GM18507 (cell line): ENCODE results near the gene ATP13A3.

ENCODE experiments used
- DNase-seq: peaks from one replicate; pipeline ENCODE4 v3.0.0; 2011; ENCODE audit warnings: low read depth; ENCODE audit not compliant: insufficient read length; ENCODE audit errors: extremely low spot score
- FAIRE-seq: peaks from 2 replicates; lab custom pipeline; 2011; peaks lifted over from hg19 to GRCh38; lab: Jason Lieb, UNC

ATP13A3 gene

GRCh38 chr3:194401346-194401745 is 85.5 kb downstream of the ATP13A3 start:
- no peak for DNase-seq
- FAIRE-seq = no peak

- FAIRE-seq (no peak), DNase-seq (no peak)
Measured at GRCh38 chr3:194399874-194400411, 86.9 kb downstream of the ATP13A3 start.

GRCh38 chr3:194399166-194399565 is 87.6 kb downstream of the ATP13A3 start, which contains the start of gene GP5:
Gene GP5 (minus strand): TSS chr3:194399266. CDS start chr3:194398282, 984 bp downstream.
- DNase-seq (no peak), FAIRE-seq (no peak)

- FAIRE-seq (no peak), DNase-seq (no peak)
Measured at GRCh38 chr3:194397757-194398312, 89.0 kb downstream of the ATP13A3 start.

- DNase-seq = no peak
- no peak for FAIRE-seq
Measured at GRCh38 chr3:194396859-194397756, 89.7 kb downstream of the ATP13A3 start.

- DNase-seq (no peak), FAIRE-seq (no peak)
Measured at GRCh38 chr3:194396539-194396858, 90.3 kb downstream of the ATP13A3 start.

- FAIRE-seq (no peak), DNase-seq (no peak)
Measured at GRCh38 chr3:194395778-194396538, 90.8 kb downstream of the ATP13A3 start.

- DNase-seq (no peak), FAIRE-seq (no peak)
Measured at GRCh38 chr3:194395212-194395611, 91.6 kb downstream of the ATP13A3 start.

- FAIRE-seq (no peak), DNase-seq (no peak)
Measured at GRCh38 chr3:194392576-194392975, 94.2 kb downstream of the ATP13A3 start.

- no peak for DNase-seq
- no peak for FAIRE-seq
Measured at GRCh38 chr3:194390835-194391234, 96.0 kb downstream of the ATP13A3 start.

- DNase-seq (no peak), FAIRE-seq (no peak)
Measured at GRCh38 chr3:194389269-194389668, 97.5 kb downstream of the ATP13A3 start.

- DNase-seq (no peak), FAIRE-seq (no peak)
Measured at GRCh38 chr3:194387926-194388418, 98.8 kb downstream of the ATP13A3 start.

- no peak for FAIRE-seq
- no peak for DNase-seq
Measured at GRCh38 chr3:194387276-194387675, 99.5 kb downstream of the ATP13A3 start.

- DNase-seq (no peak), FAIRE-seq (no peak)
Measured at GRCh38 chr3:194386648-194387047, 100.2 kb downstream of the ATP13A3 start.

GRCh38 chr3:194386066-194386465 is 100.7 kb downstream of the ATP13A3 start:
- no peak for FAIRE-seq
- no peak for DNase-seq

GRCh38 chr3:194384569-194385001 is 102.2 kb downstream of the ATP13A3 start:
- no peak for DNase-seq

GRCh38 chr3:194384156-194384555 is 102.6 kb downstream of the ATP13A3 start:
- DNase-seq = no peak
- no peak for FAIRE-seq

More at GRCh38 chr3:194384569-194385001, 102.2 kb downstream of the ATP13A3 start:
- FAIRE-seq = no peak

GRCh38 chr3:194383276-194383940 is 103.4 kb downstream of the ATP13A3 start:
- no peak for FAIRE-seq
- no peak for DNase-seq

GRCh38 chr3:194382892-194383223 is 103.9 kb downstream of the ATP13A3 start:
- no peak for DNase-seq
- FAIRE-seq = no peak
